Measurements from ENCODE around the gene F12.
"Not testable (repeated sequence)": the region's sequence is repeated elsewhere in the genome, so short reads cannot be mapped to it uniquely, and the experiment has no call there.

F12 gene

GRCh38 chr5:177367323-177367848 is 42.0 kb downstream of the F12 start:
- DNase-seq = no peak

DNA sequence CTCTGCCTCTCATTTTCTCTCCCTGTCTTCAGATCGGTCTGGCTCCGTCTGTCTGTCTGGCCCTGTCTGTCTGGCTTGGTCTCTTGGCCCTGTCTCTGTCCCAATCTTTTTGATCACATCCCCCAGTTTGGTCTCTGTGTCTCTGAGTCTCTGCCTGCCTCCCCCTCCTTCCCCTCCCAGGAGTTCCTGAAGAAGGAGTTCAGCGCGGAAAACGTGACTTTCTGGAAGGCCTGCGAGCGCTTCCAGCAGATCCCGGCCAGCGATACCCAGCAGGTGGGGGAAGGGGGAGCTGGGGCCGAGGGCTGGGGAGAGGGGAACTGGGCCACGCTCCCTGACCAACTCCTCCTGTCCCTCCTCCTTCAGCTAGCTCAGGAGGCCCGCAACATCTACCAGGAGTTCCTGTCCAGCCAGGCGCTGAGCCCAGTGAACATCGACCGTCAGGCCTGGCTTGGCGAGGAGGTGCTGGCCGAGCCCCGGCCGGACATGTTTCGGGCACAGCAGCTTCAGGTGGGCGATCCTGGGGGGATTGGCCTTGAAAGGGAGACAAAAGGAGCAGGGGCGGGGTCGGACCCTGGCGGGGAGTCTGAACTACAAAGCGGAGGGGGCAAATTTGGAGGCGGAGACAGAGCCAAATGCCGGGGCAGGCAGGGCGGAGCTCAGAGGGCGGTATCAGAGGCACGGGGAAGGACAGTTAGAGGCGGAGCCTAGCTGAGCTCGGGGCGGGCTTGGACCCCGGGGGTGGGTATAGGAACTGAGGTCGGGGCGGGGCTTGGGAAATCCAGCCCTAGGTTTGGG is 42.6 kb downstream of the F12 start:
- DNase-seq = no peak

- no peak for DNase-seq
Measured at GRCh38 chr5:177365845-177366527, 43.4 kb downstream of the F12 start.

GRCh38 chr5:177364159-177364962 is 45.0 kb downstream of the F12 start:
- DNase-seq = no peak

DNA sequence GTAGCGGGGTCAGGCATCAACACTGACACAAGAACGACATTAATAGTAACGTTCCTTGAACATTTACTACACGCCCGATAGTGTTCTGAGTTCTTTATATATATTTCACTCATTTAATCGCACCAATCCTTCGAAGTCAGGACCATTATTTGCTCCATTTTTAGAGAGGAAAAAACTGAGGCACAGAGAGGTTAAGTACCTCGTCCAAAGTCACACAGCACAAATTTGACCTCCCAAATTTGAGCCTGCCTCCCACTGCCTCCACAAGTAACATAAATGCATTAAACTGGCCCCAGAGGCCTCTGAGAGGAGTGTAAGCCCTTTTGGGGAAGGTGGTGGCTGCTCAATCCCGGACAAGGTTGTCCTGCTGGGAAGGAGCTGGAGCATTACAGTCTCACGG is 45.8 kb downstream of the F12 start:
- DNase-seq = no peak

DNA sequence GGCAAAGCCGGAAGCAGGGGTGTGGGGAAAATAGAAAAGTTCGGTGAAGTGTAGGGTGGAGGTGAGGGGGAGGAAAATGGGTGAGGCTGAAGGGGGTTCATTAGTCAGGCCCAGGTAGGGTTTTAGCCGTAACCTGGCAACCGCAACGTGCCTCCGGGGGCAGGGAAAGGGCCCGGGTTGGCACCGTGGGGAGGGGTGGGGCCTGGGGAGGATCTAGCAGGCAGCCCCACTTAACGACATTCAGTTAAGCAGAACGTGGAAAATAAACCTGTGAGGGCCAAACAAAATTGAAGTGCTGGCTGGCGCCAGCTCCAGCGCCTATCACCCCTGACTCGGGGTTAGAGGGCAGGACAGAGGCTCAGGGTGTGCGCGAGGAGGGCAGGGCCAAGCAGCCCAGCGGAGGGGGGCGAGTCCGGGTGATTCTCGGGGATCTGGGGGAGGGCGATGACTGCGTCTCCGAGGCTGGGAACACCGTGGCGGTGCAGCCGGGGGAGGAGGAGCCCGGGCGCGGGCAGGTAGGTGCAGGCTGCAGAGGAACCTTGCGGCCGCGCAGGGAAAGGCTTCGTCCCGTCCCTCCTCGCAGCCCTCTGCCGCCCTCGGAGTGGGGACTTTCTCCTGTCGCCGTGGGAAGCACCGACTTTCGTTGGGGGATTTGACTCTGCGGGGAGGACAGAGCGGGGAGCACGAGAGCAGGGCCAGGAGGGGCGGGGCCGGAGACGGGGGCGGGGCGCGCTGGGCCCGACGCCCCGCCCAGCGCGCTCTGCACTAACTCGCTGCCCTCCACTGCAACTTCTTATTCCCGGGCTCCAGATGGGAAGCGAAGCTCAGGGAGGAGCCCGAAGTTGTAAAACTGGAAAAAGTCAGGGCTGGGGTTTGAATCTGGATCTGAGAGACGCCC is 46.5 kb downstream of the F12 start:
- DNase-seq = peak; percentile 72

DNA sequence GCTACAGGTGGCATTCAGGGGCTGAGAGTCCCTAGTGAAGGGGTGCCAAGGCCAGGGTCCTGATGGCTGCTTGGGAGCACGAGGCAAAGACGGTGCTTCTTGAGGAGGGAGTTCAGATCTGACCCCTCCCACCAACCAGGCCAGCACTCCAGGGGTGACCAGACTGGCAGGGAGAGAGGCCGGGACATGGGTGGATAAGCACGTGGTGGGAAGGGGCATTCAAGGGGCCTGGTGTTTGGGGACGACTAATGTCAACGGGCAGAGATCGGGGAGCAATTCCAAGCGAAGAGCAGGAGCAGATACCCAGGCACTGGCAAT is 47.1 kb downstream of the F12 start:
- DNase-seq = no peak

GRCh38 chr5:177361418-177362291 is 47.7 kb downstream of the F12 start:
- DNase-seq = peak; percentile 45

- not testable (repeated sequence) for DNase-seq
Measured at GRCh38 chr5:177360740-177361139, 48.6 kb downstream of the F12 start.

DNA sequence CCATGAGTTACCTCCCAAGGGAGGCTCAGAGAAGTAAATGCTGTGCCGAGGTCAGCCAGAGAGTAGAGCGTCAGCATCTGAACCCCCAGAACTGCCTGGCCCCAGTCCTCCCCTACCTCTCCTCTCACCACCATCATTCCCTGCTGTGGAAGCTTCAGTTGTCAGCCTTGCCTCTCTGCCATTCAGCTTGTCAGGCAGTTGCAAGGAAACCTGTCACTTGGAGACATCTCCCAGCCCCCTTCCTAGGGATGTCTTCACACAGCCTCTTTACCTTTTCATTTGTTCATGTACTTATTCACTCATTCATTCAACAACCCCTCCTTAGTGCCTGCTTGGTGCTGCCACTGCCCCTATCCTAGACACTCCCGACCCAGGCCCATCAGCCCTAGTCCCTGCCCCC is 49.5 kb downstream of the F12 start:
- no peak for DNase-seq

GRCh38 chr5:177359451-177359851 is 49.9 kb downstream of the F12 start:
- no peak for DNase-seq

DNA sequence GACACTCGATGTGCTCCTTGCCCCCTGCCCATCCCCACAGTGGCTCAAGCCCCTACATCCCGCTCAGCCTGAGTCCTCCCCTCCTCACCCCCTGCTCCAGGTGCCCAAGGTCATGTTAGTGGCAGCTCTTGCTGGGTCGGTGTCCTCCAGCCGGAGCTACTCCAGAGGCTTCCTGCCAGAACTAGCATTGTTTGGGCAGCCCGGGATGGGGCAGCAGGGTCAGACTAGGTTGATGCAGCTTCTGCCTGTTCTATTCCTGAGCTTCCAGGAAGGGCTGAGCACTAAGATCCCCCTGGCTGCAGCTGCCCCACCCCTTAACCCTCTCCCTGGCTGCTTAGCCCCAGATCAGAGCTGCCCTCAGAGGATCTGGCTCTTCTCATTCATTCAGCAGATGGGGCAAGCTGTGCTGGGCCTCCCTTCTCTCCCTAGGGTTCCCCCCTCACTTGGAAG is 51.0 kb downstream of the F12 start:
- DNase-seq = no peak

GRCh38 chr5:177357459-177358351 is 51.7 kb downstream of the F12 start, which contains the start of gene RGS14:
Gene RGS14, plus strand, starts transcription at chr5:177357924. Its CDS starts 101 bp downstream, at chr5:177358025.
- DNase-seq = peak; percentile 86

DNA sequence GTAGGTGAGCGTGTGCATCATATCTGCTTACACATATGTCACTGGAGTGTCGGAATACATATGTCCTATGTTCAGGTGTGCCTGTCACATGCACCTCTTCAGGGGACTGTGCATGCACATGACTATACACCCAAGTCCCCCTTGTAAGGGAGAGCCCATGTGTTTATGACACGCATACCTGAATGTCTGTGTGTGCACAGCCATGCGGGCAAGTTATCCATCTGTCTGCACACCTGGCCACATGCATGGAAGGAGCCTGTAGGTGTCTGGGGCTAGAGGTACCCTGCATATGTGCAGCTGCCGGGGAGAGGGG is 52.3 kb downstream of the F12 start:
- DNase-seq = no peak

DNA sequence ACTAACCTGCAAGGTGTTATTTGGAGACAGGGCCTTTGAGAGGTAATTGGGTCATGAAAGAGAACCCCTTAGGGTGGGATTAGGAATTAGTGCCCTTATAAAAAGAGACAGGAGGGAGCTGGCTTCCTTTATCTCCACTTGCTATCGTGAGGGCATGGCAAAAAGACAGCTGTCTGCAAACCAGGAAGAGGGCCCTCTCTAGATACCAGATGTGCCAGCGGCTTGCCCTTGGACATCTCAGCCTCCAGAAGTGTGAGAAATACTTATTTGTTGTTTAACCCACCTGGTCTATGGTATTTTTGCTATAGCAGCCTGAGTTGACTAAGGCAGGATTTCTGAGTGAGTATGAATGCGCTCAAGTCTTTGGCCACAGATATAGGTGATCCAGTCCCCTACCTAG is 52.6 kb downstream of the F12 start:
- DNase-seq = no peak

- DNase-seq = no peak
Measured at GRCh38 chr5:177355868-177356168, 53.5 kb downstream of the F12 start.

- no peak for DNase-seq
Measured at GRCh38 chr5:177355162-177355867, 54.0 kb downstream of the F12 start.

DNA sequence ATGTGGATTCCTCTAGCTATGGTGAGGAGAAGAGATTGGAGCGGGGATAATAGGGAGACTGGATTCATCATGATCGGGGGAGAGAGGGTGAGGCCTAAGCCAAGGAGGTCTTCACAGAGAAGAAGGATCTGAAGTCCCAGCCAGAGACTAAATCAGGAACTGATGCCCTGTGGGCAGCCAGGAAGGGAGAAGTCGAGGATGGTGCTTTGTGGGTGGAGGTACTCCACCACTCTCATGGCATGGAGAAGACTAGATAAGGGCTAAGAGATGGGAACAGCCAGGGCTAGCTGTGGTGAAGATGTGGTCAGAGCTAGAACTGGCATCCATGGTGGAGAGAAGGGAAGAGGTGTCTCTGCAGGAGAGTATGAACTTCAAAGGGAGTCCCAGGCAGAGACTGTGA is 54.7 kb downstream of the F12 start:
- DNase-seq = no peak

GRCh38 chr5:177354256-177354655 is 55.1 kb downstream of the F12 start:
- no peak for DNase-seq

GRCh38 chr5:177353093-177353492 is 56.3 kb downstream of the F12 start:
- DNase-seq = no peak

Measured in CD4-positive, alpha-beta T cell treated with Interleukin-15 for 1 hour (primary cell).